Astrocyte of the spinal cord (primary cell): Measurements from ENCODE around the gene SLC26A11.

Source experiments
- DNase-seq: peaks from one replicate; pipeline ENCODE4 v3.0.0; 2011; ENCODE audit warnings: low read depth, low spot score
- H3K4me3 ChIP-seq: 2 replicates; pipeline ENCODE4 v1.5.1; 2011; ENCODE audit warnings: low read depth, mild to moderate bottlenecking, low read length, moderate library complexity
- CTCF ChIP-seq: IDR thresholded peaks from 2 replicates; pipeline ENCODE4 v1.5.1; 2012; ENCODE audit warnings: low read depth, mild to moderate bottlenecking, low read length, inconsistent platforms
- in situ Hi-C: cut with HindIII; loops from 2 replicates; pipeline ENCODE4 v1.10.0; 2017; ENCODE audit warnings: low sequenced_read_pairs

The SLC26A11 gene

GRCh38 chr17:80185968-80186367, 34.3 kb upstream of the SLC26A11 start:
- TF ChIP-seq CTCF, result no peak
- no peak for DNase-seq
- in situ Hi-C loops, result no loop called here
- no peak overlapping the region for H3K4me3 ChIP-seq

GRCh38 chr17:80187090-80187489, 33.1 kb upstream of the SLC26A11 start:
- no peak for DNase-seq
- in situ Hi-C loops, result no loop called here
- no peak overlapping the region for H3K4me3 ChIP-seq
- TF ChIP-seq CTCF, result no peak

GRCh38 chr17:80187515-80187941, 32.7 kb upstream of the SLC26A11 start:
- no peak for DNase-seq
- H3K4me3 ChIP-seq, result no peak overlapping the region
- TF ChIP-seq CTCF, result no peak
- in situ Hi-C loops, result no loop called here

GRCh38 chr17:80189611-80190010, 30.6 kb upstream of the SLC26A11 start:
- DNase-seq, result no peak
- in situ Hi-C loops, result no loop called here

GRCh38 chr17:80190716-80191115, 29.5 kb upstream of the SLC26A11 start:
- no peak for DNase-seq
- TF ChIP-seq CTCF, result no peak
- in situ Hi-C loops, result no loop called here
- H3K4me3 ChIP-seq, result no peak overlapping the region

More at GRCh38 chr17:80189611-80190010, 30.6 kb upstream of the SLC26A11 start:
- no peak for TF ChIP-seq CTCF
- no peak overlapping the region for H3K4me3 ChIP-seq

GRCh38 chr17:80191192-80191591, 29.0 kb upstream of the SLC26A11 start:
- DNase-seq, result no peak
- no peak overlapping the region for H3K4me3 ChIP-seq
- TF ChIP-seq CTCF, result no peak
- in situ Hi-C loops, result no loop called here
